Stimulated activated CD8-positive, alpha-beta memory T cell treated with anti-CD3 and anti-CD28 coated beads, Interleukin-7, amount 100 ng/mL, for 24 hours (primary cell): ENCODE results near the gene PCDHGA1.

ENCODE experiments used
- DNase-seq: peaks from one replicate; pipeline ENCODE4 v3.0.0-alpha.2; 2020; ENCODE audit warnings: low read depth

Gene PCDHGA1

DNA sequence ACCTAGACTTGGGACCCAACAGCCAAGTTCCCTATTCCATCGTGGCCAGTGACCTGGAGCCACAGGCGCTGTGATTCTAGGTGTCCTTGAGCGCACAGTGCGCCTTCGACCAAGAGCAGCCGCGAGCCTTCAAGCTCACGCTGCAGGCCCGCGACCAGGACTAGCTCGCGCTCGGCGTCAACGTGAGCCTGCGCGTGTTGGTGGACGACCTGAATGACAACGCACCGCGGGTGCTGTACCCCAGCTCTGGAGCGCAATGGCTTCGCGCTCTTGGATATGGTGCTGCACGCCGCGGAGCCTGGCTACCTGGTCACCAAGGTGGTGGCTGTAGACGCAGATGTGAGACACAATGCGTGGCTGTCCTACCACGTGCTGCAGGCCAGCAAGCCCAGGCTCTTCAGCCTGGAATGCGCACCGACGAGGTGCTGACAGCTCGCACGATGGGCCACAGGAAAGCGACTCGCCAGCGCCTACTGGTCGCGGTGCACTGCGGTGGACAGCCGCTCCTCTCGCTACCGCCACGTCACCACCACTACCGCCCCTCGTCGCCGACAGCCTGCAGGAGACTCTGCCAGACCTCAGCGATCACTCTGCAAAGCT, 111.4 kb downstream of the PCDHGA1 start:
- DNase-seq = no peak

DNA sequence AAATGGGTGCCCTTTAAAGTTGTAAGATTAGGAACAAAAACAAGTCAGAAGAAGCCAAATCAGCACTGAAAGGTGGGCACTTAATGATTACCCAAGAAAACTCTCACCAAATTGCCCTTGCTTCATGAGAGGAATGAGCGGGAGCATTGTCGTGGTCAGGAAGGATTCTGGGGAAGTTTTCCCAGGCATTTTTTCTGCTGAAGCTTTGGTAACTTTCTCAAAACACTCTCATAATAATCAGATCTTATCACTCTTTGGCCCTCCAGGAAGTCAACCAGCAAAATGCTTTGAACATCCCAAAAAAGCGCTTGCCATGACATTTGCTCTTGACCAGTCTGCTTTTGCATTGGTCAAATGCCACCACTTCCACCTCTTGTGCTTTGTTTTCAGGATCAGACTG, 135.0 kb downstream of the PCDHGA1 start:
- DNase-seq = no peak

DNA sequence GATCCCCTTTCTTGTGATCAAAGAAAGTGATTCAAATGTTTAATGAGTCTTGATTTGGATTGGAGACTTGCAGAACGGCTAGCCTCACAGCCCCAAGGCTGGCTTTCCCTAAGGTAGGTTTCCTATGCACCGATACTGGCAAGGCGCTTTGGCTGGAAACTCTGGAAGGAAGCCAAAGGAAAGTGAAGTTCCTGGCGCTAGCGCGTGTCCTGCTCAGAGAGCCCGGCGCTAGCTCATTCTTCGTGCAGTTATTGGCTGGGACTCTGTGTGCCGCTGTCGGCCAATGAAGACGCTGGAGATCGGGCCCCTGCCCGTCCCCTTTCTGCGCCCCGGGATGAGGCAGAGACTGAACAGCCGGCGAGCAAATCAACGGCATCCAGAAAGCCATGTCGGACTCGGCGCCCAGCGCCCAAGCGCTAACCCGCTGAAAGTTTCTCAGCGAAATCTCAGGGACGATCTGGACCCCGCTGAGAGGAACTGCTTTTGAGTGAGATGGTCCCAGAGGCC, 145.4 kb downstream of the PCDHGA1 start, which contains the start of gene PCDHGC3:
TSS of gene PCDHGC3 (plus strand) at position 342 of the 507 bp plus-strand sequence. CDS start at position 493, 151 bp downstream.
- no peak for DNase-seq

DNA sequence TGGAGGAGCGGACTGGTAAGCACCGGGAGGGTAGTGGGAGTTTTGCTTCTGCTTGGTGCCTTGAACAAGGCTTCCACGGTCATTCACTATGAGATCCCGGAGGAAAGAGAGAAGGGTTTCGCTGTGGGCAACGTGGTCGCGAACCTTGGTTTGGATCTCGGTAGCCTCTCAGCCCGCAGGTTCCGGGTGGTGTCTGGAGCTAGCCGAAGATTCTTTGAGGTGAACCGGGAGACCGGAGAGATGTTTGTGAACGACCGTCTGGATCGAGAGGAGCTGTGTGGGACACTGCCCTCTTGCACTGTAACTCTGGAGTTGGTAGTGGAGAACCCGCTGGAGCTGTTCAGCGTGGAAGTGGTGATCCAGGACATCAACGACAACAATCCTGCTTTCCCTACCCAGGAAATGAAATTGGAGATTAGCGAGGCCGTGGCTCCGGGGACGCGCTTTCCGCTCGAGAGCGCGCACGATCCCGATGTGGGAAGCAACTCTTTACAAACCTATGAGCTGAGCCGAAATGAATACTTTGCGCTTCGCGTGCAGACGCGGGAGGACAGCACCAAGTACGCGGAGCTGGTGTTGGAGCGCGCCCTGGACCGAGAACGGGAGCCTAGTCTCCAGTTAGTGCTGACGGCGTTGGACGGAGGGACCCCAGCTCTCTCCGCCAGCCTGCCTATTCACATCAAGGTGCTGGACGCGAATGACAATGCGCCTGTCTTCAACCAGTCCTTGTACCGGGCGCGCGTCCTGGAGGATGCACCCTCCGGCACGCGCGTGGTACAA, 146.0 kb downstream of the PCDHGA1 start:
- no peak for DNase-seq

DNA sequence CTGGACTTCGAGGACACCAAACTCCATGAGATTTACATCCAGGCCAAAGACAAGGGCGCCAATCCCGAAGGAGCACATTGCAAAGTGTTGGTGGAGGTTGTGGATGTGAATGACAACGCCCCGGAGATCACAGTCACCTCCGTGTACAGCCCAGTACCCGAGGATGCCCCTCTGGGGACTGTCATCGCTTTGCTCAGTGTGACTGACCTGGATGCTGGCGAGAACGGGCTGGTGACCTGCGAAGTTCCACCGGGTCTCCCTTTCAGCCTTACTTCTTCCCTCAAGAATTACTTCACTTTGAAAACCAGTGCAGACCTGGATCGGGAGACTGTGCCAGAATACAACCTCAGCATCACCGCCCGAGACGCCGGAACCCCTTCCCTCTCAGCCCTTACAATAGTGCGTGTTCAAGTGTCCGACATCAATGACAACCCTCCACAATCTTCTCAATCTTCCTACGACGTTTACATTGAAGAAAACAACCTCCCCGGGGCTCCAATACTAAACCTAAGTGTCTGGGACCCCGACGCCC, 146.8 kb downstream of the PCDHGA1 start:
- DNase-seq = no peak

DNA sequence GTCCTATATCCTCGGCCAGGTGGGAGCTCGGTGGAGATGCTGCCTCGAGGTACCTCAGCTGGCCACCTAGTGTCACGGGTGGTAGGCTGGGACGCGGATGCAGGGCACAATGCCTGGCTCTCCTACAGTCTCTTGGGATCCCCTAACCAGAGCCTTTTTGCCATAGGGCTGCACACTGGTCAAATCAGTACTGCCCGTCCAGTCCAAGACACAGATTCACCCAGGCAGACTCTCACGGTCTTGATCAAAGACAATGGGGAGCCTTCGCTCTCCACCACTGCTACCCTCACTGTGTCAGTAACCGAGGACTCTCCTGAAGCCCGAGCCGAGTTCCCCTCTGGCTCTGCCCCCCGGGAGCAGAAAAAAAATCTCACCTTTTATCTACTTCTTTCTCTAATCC, 147.5 kb downstream of the PCDHGA1 start:
- DNase-seq = no peak

DNA sequence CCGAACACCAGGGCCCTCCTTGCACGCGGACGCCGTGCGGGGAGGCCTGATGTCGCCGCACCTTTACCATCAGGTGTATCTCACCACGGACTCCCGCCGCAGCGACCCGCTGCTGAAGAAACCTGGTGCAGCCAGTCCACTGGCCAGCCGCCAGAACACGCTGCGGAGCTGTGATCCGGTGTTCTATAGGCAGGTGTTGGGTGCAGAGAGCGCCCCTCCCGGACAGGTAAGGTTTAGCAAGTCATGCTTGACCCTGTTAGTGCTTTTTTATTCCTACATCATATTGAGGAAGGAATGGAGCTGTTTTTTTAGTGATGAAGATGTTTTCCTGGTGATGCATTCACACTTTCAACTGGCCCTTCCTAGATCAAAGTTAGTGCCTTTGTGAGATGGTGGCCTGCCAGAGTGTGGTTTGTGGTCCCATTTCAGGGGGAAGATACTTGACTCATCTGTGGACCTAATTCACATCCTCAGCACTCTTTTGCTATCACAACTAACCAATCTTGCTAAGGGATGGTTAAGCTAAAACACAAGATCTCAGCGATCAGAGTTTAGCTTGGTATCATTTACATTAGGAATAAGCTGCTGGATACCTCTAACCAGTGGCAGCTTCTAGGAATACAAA, 148.1 kb downstream of the PCDHGA1 start:
- no peak for DNase-seq

DNA sequence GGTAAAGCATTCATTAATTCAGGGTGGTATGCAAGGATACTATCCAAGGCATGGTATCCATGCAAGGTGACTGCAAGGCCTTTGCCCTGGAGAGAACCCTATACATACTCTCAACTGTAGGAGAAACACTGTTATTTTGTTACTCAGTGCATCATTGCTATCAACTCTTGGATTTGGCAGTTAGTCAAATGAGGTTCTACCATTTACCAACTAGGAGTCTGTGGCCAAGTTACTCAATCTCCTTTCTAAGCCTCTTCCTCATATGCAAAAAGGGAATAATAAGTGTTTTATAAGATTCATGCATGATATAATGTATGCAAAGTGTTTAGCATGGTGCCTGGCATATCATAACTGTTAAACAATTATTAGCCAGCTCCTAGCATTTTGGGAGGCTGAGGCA, 149.5 kb downstream of the PCDHGA1 start:
- no peak for DNase-seq

DNA sequence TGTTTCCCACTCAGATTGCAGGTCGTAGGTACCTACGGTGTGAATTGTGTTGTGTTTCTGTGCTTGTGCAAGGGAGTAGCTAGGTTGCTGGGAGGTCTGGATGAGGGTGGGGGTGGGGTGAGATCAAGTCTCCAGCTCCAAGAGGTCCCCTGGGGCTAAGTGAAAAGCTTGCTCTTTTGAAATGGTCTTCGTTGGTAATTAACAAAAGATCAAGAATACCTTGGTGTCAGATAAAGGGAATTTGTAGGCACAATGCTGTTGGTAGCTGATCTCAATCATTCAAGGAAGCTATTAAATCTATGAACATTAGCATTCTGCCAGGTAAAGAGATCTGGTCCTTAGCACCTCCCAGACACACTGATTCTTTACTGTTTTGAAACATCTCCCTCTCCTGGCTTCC, 153.6 kb downstream of the PCDHGA1 start:
- DNase-seq = no peak

DNA sequence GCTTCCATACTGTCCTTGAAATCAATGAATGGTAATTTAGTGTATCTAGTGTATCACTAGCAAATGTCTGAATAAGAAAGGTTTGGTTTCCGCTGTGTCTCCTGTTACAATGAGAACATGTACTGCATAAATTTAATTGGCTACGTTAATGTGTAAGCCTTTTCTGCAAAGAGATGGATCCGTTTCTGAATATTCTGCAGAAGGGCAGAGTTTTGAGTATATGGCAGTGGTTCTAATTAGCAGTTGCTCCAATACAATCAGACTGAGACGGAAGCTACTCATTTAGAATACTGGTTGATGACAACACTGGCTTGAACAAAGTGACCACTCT, 154.0 kb downstream of the PCDHGA1 start:
- DNase-seq = no peak

DNA sequence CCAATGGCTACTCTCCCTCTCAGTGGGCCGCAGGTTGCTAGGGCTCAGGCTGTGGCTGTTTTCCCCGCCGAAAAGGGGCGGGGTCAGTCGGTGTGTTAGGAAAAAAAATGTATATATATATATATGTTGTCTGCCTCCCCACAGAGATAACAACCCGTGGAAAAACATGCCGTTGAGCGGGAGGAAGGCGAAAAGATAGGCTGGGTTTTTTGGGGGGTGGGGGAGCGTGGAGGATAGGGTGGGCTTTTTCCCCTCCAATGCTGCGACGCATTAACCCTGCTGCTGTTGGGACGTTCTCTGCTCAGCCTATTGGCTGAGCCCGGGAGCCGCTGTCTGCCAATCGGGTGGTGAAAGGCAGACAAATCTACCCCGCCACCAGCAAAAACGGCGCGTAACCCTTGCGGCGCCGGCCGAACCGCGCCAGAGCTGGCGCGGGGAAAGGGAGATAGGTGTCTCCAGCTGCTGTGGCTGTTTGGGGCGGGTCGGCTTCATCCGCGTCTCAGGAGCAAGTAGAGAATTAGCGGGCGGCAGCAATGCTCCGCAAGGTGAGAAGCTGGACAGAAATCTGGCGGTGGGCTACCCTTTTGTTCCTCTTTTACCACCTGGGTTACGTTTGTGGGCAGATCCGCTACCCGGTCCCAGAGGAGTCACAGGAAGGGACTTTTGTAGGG, 154.5 kb downstream of the PCDHGA1 start, which contains the start of gene PCDHGC4:
TSS of gene PCDHGC4 (plus strand) at position 390 of the 671 bp plus-strand sequence. CDS start at position 534, 144 bp downstream.
- DNase-seq = no peak

DNA sequence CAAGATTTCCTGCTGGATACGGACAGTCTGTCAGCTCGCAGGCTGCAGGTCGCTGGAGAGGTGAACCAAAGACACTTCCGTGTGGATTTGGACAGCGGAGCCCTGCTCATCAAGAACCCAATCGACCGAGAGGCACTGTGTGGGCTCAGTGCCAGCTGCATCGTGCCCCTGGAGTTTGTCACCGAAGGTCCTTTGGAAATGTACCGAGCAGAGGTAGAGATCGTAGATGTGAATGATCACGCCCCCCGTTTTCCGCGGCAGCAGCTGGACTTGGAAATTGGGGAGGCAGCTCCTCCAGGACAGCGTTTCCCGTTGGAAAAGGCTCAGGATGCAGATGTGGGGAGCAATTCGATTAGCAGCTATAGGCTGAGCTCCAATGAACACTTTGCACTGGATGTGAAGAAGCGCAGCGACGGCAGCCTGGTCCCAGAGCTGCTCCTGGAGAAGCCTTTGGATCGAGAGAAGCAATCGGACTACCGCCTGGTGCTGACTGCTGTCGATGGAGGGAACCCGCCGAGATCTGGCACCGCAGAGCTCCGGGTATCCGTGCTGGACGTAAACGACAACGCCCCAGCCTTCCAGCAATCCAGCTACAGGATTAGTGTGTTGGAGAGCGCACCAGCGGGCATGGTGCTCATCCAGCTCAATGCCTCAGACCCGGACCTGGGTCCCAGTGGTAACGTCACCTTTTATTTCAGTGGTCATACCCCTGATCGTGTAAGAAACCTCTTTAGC, 155.2 kb downstream of the PCDHGA1 start:
- DNase-seq = no peak

DNA sequence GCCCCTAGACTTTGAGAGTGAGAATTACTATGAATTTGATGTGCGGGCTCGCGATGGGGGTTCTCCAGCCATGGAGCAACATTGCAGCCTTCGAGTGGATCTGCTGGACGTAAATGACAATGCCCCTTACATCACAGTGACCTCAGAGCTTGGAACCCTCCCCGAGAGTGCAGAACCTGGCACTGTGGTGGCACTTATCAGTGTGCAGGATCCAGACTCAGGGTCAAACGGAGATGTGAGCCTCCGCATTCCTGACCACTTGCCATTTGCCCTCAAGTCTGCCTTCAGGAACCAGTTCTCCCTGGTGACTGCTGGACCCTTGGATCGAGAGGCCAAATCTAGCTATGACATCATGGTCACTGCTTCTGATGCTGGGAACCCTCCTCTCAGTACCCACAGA, 155.8 kb downstream of the PCDHGA1 start:
- no peak for DNase-seq

DNA sequence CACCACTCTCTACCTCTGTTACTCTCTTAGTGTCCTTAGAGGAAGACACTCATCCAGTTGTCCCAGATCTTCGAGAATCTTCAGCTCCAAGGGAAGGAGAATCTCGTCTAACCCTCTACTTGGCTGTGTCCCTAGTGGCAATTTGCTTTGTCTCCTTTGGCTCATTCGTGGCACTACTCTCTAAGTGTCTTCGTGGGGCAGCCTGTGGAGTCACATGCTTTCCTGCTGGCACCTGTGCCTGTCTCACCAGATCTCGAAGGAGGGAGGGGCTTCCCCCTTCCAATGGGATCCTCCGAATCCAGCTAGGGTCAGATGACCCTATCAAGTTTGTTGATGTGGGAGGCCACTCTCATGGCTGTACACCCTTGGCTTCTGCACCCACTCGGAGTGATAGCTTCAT, 156.8 kb downstream of the PCDHGA1 start:
- no peak for DNase-seq

DNA sequence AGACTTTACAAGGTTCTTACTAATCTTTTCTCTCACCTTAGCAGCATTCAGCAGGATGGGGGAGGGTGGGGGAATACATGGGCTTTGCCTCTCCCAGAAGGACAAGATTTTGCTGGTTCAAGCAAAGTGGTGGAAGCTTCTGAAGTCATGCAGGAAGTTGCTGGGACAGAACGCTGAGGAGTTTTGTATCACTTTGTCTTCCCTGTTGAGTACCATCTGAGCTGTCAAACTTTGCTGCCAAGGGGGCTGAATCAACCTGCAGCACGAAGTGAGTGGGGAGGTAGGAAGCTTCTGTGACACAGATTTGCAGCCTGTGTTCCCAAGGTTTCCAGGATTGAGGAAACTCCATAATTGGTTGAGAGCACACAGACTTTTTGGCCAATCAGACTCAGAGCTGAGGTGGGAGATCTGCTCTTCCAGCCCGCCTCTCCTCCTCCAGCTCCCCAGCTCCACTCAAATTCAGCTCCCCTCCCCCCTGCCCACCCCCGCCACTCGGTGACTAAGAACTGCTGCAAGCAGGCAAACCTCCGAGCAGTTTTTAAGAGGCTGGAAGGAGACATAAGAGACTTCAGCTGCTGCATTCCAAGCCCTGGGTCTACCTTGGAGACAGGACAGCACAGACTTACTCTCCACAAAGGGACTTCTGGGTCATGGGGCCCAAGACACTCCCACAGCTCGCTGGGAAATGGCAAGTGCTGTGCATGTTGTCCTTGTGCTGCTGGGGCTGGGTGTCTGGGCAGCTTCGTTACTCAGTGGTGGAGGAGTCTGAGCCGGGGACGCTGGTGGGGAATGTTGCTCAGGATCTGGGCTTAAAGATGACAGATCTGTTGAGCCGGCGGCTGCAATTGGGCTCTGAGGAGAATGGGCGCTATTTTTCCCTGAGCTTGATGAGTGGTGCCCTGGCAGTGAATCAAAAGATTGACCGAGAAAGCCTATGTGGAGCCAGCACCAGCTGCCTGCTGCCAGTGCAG, 158.6 kb downstream of the PCDHGA1 start, which contains the start of gene PCDHGC5:
TSS of gene PCDHGC5 (plus strand) at position 491 of the 971 bp plus-strand sequence. CDS start at position 651, 160 bp downstream.
- DNase-seq = no peak

DNA sequence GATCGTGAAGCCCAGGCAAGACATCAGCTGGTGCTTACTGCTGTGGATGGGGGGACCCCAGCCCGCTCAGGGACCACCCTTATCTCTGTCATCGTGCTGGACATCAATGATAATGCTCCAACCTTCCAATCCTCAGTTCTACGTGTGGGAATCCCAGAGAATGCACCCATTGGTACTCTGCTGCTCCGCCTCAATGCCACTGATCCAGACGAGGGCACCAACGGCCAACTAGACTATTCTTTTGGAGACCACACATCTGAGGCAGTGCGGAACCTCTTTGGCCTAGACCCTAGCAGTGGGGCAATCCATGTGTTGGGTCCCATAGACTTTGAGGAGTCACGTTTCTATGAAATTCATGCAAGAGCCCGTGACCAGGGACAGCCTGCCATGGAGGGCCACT, 159.5 kb downstream of the PCDHGA1 start:
- DNase-seq = no peak

DNA sequence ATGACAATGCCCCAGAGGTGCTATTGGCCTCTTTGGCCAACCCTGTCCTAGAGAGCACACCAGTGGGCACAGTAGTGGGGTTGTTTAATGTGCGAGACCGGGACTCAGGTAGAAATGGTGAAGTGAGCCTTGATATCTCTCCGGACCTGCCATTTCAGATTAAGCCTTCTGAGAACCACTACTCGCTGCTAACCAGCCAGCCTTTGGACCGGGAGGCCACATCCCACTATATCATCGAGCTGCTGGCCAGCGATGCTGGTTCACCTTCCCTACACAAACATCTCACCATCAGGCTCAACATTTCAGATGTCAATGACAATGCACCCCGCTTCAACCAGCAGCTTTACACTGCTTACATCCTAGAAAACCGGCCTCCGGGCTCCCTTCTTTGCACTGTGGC, 160.0 kb downstream of the PCDHGA1 start:
- no peak for DNase-seq

DNA sequence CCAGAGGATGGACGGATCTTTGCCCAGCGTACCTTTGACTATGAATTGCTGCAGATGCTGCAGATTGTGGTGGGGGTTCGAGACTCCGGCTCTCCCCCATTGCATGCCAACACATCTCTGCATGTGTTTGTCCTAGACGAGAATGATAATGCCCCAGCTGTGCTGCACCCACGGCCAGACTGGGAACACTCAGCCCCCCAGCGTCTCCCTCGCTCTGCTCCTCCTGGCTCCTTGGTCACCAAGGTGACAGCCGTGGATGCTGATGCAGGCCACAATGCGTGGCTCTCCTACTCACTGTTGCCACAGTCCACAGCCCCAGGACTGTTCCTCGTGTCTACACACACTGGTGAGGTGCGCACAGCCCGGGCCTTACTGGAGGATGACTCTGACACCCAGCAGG, 160.5 kb downstream of the PCDHGA1 start:
- DNase-seq = no peak

DNA sequence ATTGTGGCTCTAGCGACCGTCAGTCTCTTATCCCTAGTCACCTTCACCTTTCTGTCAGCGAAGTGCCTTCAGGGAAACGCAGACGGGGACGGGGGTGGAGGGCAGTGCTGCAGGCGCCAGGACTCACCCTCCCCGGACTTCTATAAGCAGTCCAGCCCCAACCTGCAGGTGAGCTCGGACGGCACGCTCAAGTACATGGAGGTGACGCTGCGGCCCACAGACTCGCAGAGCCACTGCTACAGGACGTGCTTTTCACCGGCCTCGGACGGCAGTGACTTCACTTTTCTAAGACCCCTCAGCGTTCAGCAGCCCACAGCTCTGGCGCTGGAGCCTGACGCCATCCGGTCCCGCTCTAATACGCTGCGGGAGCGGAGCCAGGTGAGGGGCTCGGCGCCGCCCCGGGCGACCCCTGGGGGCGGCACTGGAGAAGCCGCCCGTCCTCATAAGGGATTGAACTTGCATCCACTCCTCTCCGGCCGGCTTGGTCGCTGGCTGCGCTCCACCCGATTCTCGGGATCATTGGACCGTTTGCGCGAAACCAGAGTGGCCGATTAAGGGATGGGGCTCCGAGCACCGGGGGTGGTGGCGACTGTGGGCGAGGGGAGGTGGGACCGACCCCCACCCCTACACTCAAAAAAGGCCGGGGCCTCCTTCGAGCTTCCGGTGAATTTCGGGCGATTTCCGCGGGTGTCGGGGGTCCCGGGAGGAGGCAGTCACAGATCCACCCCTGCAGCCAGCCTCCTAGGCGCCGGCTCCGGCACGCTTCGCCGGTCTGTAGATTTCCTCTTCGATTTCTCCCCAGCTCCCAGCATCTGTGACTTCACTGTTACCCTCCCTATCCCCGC, 161.2 kb downstream of the PCDHGA1 start:
- DNase-seq = no peak
